Activated CD4-positive, CD25-positive, alpha-beta regulatory T cell (primary cell): ENCODE data around the gene VPS41.
"Not testable (repeated sequence)": the region's sequence is repeated elsewhere in the genome, so short reads cannot be mapped to it uniquely, and the experiment has no call there.

Experiments used
- DNase-seq, 4 experiments: peaks; one replicate each; lab custom pipeline; 2025; lab: John Stamatoyannopoulos, UW

Gene VPS41

DNA sequence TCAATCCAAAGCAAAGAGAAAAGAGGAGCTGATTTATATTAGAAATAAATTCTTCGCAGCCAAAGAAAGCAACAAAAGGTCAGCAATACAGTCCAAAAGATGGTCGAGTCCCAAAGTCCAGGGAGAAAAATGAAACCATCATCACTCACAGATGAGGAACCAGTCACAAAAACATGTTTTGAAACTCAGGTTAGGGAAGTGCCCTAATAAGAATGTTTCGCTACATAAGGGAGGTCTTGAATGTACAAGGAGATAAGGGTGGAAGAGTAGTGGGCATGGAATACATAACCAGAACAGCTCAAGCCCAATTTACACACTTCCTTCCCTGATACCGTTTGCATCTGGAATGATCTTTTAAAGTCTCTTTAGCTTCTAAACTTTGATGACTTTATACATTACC, 53.6 kb downstream of the VPS41 start:
- DNase-seq, result no peak

DNA sequence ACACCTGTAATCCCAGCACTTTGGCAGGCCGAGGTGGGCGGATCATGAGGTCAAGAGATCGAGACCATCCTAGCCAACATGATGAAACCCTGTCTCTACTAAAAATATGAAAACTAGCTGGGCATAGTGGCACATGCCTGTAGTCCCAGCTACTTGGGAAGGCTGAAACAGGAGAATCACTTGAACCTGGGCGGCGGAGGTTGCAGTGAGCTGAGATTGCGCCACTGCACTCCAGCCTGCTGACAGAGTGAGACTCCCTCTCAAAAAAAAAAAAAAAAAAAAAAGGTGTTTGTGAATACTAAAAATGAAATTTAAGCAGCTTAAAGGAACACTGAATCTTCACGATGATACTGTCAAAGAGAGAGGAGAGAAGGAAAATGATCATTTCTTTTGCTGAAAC, 54.0 kb downstream of the VPS41 start:
- DNase-seq, result not testable (repeated sequence)

DNA sequence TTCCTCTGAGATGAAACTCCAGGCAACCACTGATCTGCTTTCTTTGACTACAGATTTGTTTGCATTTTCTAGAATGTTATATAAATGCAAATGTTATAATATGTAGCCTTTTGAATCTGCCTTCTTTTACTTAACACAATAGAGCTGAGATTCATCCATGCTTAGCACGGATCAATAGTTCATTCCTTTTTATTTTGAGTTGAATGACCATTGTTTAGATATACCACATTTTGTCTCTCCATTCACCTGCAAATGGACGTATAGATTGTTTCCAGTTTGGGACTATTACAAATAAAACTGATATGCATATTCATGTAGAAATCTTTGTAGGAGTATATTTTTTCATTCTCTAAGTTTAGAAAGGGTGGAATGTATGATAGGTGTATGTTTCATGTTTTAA, 57.7 kb downstream of the VPS41 start:
- DNase-seq, result no peak

DNA sequence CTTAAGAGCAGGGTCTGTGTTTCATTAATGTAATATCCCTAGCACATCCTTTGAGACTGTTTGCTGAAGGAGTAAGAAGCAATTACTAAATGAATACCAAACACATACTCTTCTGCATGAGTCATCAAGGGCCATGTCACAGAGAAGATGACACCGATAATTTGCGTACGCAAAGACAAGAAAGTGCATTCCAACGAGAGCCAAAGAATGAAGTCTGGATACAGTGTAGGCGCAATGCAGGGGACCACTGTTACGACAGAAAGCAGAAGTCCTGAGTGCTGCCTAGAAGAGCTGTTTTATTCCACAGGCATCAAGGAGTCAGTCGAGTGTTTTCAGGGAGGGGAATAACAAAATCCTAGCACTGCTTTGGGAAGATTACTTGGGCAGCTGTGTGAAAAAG, 62.7 kb downstream of the VPS41 start:
- DNase-seq, result no peak

DNA sequence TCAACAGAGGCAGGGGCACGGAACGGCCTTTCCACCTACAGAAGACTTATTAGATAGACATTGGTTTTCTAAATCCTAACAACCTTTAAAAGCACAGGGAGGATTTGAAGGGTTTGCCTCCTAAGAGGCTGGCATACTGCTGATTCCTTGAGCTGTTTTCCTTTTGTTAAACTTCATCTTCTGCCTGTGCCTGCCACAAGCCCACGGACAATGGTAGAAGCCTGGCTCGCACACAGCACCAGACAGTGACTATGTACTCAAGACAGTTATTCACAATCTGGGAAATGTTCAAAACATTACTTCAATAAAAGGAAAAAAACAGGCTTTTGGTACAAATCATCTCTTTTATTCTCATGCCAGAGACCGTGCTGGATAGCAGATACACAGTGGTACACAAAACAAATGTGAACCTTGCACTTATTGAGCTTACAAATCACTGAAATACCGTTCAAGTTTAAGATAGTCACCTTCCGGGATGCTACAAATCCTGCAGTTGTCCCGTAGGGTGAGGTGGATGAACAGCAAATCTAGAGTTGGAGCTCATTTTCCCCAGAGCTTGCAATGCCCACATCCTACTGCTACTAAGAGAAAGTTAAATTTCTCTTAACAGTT, 63.9 kb downstream of the VPS41 start:
- DNase-seq, result no peak

DNA sequence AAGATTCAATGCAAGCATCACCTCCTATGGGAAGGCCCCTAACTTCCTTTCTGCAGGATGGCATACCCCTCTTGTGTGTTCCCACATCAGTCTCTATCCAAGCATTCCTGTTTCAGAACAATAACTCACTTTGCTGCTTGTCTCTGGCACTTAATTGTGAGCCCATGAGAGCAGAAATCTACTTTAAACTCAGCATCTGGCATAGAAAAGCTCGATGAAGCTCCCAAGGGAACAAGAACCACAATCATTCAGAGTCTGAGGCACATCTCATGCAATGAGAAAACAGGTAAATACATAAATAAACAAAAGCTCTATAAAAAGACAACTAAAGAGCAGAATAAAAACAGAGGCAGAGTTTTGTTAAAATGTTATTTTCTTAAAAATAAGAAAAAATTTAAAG, 66.2 kb downstream of the VPS41 start:
- DNase-seq, result no peak

DNA sequence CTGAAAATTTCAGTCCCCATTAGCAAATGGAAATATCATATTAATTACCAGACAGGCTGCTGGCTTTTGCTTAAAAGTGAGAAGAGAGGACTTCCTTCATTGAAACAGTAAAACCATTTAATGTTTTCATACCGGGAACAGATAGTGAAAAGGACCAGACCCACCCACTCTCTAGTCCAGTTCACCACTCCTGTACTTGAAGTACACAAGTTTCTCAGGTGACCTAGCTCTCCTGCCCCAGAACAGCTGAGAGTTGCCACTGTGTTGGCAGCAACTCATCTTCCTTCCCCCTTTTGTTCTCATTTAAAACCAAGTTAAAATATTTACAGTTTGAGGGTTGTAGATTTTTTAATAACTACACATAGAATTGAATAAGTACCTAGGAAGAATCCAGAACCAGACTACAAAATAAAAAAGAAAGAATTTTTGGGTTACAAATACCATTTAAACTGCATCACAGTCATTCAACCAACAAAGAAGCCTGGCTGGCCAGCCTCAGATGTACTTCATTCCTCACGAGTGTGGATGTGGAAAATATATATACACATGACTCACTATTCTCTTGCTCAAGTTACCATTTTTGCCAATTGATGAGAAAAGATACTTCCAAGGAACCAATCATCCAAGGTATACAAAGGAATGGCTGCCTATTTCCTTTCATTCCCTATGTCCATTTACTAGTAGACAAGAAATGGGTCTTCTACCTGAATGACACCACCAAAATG, 68.1 kb downstream of the VPS41 start:
- no peak for DNase-seq

DNA sequence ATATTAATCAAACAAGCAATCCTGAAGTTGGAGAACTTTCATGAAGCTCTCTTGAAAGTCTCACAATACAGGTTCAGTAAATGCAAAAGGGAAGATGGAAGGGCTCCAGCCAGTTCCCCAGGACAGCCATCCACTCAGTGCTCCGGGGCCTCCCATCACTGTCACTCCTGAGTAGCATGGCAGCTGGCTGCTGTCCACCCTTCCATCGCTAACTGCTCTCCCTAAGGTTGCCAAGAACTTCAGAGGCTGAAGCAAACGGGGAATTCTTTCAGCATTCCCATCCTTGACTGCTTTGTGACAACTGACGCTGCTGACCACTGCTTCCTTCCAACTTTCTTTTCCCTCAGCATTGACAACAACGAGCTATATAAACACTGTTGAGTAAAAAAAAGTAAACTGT, 69.1 kb downstream of the VPS41 start:
- DNase-seq, result no peak

DNA sequence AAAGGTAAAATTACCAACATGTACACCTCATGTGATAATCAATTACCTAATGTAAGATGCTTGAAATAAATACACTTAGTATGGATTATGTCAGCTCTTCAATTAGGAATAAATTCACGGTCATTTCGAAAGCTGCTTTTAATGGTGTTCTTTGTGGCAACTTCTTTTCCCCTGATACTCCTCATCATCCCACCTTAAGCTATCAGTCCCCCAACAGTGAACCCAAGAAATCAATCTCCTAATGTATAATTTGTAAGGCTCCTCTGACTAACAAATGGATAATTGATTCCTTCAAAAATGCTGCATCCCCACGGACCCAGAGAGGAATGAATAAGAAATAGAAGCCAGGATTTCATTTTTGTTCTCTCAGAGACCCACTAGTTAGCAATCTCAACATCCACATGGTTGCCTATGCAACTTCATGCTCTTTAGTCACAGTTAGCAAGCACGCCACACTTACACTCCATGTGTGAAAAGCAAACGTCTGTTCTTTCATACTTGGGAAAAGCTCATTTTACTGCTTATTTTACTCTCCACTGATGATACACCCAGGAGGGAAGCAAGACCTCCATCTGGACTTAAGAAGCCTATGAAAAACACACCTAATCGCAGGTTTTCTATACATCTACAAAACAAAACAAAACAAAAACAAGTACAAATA, 70.1 kb downstream of the VPS41 start:
- DNase-seq, result no peak

DNA sequence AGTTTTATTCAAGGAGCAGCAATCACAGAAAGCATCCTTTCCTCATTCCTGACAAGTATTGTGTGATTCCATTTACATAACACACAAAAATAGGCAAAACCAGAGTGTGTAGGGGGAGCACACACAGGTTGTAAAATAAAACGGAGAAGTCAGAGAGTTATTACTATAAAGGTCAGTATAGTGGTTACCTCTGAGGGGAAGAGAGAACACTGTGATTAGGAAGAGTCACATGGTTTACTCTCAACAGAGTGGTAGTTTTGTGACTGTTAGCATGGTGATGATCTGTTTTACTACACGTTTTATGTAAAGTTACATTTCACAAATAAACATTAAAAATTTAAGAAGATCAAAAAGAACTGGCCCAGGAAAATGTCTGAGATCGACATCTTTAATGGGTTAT, 74.6 kb downstream of the VPS41 start:
- DNase-seq, result no peak

DNA sequence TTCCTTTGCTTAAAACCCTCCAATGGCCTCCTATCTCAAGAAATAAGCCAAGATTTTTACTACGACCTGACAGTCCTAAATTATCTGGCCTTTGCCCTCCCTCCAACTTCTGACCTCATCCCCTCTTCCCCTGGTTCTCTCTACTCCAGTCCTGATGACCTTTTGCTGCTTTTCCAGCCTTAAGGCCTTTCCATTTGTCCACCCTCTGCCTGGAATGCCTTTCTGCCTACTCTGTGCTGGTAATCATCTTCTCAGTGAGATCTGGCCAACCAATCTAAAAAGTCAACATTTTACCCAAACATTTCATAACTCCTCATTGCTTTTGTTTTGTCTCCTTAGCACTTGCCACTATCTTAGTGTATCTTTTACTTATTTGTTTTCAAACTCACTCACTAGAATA, 75.7 kb downstream of the VPS41 start:
- no peak for DNase-seq

DNA sequence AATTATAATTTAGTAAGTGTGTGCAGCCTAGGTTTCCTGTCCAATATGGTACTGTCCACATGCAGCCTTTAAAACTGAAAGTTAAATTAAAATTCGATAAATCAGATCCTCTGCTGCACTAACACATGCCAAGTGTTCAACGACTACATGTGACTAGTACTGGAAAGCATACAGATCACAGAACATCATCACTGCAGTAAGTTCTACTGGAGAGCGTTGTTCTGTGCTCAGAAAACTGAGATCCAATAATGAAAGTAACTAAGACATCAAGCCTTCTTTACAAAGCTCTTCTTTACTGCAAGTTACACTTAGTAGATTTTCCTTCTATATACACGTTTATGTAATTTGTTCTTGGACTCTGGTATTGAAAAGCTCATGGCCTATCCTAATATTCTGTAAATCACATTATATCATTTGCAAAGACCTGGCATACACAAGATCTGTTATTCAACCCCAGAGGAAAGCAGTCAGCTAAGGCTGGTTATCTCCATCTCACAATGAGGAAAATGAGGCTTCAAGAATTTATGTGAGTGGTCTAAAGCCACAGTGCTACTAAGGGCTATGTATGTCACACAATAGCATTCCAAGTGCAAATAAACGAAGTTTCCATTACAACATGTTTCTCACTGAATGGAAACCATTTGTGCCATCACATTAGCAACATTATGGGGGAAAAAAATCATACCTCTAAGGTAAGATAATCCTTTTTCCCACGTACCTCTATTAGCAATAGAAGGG, 77.6 kb downstream of the VPS41 start:
- DNase-seq, result no peak

DNA sequence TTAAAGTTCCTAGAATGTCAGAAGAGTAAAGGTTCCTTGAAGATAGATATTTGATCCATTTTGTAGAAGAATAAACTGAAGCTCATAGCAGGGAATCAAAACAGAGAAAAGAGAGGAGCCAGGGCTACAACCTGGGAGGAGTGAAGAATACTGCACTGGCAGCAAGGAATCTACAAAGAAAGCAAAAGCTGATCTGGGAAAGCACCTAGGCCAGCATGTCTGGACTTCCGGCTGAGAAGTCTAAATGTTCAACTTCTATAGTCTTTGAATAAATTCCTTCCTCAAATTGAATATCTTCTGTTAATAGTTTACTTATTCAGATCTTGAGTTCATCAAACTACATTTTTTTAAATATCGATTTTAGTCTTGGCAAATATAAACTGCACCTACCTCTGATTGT, 78.2 kb downstream of the VPS41 start:
- no peak for DNase-seq

DNA sequence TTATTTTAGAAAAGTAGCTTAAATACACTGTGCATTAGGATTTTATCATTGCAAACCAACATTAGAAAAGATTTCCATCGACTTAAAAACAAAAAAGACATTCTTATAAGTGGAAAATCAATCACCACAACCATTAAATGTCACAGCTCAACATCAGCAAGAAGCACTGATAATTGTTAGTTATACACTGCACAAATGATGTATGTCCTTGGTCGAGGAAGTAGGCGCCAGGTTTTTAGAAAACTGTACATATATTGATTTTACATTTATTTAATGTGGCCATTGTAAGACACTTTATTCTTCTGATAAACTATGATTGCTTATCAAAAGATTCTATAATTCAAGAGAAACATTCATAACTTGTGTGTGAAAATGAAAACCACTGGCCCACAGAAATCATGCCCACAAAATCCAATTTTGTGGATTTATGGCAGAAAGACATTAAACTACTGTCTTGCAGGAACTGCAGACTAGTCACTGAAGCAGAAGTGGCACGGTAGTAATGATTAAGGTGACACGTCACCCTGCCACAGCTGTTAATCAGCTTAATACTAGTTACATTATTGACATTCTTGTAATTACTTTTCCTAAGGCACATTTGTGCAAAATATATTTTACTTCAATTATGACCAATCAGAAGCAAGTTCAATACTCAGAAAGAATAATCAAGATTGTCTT, 79.4 kb downstream of the VPS41 start:
- DNase-seq, result no peak

DNA sequence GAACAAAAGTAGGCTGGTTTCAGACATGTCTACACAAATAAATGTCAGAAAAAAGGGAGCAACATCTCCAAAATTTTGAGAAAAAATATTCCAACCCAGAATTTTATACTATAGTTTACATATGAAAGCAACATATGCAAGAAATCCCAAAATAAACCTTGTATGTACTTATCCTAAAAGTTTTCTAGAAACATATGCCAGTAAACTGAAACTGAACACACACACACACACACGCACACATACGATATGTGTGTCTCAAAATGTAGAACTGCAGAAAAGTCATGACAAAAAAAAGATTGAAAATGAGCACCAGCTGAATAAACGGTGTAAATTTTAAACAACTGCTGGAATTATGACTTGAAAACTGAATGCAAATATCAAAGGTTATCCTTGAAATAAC, 81.0 kb downstream of the VPS41 start:
- no peak for DNase-seq

DNA sequence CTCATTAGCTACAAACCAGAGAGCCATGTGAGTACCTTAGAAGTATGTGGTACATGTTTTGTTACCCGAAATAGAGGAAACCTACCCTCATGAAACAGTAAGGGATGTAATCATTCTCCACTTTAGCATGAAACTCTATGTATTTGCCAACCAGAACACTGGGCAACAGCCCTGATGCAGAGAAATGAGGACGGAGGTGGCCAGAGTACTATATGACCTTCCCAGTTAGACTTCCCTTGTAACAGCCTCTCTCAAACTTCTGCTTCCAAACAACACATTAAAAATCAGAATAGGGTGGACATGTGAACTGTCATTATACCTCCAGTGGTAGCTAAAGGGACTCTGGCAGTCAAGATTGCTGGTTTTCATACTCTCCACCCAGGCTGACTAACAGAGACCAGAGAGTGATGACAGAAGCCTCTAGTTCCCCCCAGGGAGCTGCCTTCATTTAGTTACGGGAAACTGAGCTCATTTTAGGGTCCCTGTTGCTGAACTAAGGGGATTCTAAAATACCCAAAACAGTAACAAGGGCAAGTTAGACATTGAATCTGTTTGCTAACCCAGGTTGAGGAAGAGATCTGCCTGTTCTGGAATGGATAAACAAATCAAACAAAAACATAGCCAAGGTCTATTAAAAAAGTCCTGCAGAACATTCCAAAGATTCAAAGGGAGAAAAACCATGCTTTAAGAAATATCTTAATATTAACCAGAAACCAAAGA, 83.1 kb downstream of the VPS41 start:
- DNase-seq, result no peak

DNA sequence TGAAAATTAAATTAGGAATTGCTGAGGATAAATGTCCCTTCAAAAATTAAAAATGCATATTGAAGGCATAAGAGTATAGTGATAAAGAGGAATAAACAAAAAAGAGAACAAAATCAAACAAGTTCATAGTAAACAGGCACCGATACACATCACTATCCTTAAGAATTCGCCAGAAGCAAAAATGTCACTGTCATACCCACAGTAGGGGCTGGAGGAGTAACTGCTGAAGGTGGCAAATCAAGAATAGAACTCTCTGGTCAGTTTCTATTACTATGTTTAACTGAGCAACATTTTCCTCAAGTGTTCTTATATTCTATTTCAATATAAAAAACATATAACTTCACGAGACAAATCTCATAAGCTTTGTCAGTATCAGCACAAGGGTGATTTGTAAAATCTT, 84.0 kb downstream of the VPS41 start:
- no peak for DNase-seq

DNA sequence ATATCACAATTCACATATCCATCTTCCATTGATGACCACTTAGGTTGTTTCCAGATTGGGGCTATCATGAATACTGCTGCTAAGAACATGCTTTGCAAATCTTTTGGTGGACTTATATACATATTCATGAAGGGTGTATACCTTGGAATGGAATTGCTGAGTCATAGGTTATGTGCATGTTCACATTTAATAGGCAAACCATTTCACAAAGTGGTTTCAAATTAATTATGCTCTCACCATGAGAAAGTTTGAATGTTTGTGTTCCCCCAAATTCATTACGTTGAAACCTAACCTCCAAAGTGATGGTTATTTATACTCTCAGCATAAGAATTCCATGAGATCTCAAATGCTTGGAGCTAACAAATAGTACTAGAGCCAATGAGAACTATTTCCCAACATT, 86.4 kb downstream of the VPS41 start:
- no peak for DNase-seq

DNA sequence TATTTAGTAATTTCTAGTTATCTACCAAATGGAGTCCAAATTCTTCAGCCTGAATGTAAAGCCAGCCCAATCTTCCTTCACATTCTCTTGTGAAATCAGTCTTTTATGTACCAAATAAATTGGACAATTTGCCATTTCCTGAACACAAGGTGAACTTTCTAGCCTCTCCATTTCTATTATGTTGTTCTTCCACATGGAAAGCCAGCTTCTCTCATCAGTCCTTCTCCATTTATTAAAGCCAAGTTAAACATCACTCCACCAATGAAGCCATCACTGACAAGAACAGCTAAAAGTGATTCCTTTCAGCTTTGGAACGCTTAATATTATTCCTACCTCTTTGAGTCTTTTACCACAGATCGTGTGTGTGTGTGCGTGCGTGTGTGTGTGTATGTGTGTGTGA, 88.4 kb downstream of the VPS41 start:
- no peak for DNase-seq

DNA sequence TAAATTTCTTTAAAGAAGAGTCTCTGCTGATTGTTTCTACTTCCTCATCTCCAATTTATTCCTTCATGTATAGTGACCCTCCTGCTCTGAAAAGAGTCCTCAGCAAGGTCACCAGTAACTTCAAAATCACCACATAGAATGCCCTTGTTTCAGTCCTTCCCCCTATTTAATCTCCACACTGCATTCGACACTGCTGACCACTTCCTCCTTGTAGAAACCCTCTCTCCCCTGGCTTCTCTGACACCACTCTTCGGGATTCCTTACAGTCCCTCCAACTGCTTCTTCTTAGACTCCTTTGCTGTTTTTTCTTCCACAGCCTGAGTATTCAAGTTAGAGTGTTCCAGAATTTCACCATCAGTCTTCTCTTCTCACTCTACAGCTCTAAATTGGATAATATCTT, 89.5 kb downstream of the VPS41 start:
- no peak for DNase-seq

DNA sequence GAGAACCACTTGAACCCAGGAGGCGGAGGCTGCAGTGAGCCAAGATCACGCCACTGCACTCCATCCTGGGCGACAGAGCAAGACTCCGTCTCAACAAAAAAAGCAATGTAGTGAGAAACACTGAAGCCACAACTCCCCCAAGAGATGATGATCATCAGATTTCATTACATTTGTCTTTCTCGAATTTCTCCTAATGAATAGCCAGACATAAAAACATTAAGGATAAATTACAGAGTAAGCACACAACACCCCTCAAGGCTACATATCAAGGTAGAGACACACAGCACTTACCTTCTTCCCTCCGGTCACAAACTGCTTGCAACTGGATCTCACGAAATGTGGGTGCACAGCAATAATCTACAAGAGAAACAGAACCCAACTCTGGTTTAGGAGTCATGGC, 91.5 kb downstream of the VPS41 start:
- DNase-seq, result no peak

DNA sequence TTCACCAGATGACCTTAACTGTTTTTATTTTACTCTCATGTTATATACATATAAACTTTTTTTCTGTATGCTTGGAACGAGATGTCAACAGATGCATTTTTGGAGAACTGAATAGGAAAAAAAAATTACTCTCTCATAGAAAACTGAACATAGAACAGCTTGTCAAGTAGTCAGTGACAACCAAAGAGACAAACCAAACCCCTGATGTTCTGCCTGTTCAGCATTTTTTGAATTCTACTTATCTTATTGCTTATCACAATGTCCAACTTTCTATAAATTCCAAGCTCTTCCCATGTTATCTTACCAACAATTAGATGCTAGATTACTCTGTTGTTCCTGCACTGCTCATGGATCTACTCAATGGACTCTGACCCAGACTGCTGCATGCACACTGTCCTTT, 95.2 kb downstream of the VPS41 start:
- DNase-seq, result no peak
